Naive B cell (primary cell): Measurements from ENCODE around the gene RRP9. TPM values are rescaled to one million over a fixed set of nuclear protein-coding genes. Genes with fewer than 3 reads are reported as not detected.
A peak's percentile ranks its signal among the peaks of the same experiment; 100 is the strongest.

Experiments used
- ATAC-seq, 2 donors: fragments of 150-1000 bp; cut with Tn5 transposase; 2 replicates each; pipeline ENCODE4 v1.10.0; 2021; ENCODE audit warnings: low read depth in 2 of 2, mild to moderate bottlenecking in 2 of 2, moderate library complexity in 2 of 2
- DNase-seq: peaks from one replicate; pipeline ENCODE4 v3.0.0; 2022
- H3K27ac Mint-ChIP-seq, 6 donors: one replicate each; pipeline ENCODE4 v1.8.0; 2020 to 2022; ENCODE audit warnings: mild to moderate bottlenecking in 6 of 6, mixed read lengths in 6 of 6, moderate library complexity in 5 of 6, inconsistent platforms in 2 of 6
- H3K27me3 Mint-ChIP-seq, 3 donors: one replicate each; pipeline ENCODE4 v1.8.0; 2021 to 2022; ENCODE audit warnings: mixed read lengths in 3 of 3, mild to moderate bottlenecking in 1 of 3
- H3K36me3 Mint-ChIP-seq, 2 donors: one replicate each; pipeline ENCODE4 v1.8.0; 2020 to 2022; ENCODE audit warnings: mixed read lengths in 2 of 2, inconsistent platforms in 1 of 2, mild to moderate bottlenecking in 1 of 2
- H3K4me1 Mint-ChIP-seq, 3 donors: one replicate each; pipeline ENCODE4 v1.8.0; 2020 to 2022; ENCODE audit warnings: mixed read lengths in 3 of 3, inconsistent platforms in 1 of 3, mild to moderate bottlenecking in 1 of 3, moderate library complexity in 1 of 3
- H3K4me3 Mint-ChIP-seq, 8 donors: one replicate each; pipeline ENCODE4 v1.8.0; 2020 to 2022; ENCODE audit warnings: mild to moderate bottlenecking in 8 of 8, mixed read lengths in 8 of 8, moderate library complexity in 8 of 8, inconsistent platforms in 2 of 8
- H3K9me3 Mint-ChIP-seq, 7 donors: one replicate each; pipeline ENCODE4 v1.8.0; 2020 to 2022; ENCODE audit warnings: mixed read lengths in 7 of 7, mild to moderate bottlenecking in 5 of 7, inconsistent platforms in 2 of 7, moderate library complexity in 1 of 7
- polyA plus RNA-seq, 6 donors: library from polyadenylated mRNA; unstranded; fragments of 300-500 nt; fragmentation: Illumina TruSeq; gene quantifications; one replicate each; pipeline ENCODE4 v1.2.3, GENCODE V29; 2021; ENCODE audit warnings: low read depth in 6 of 6

The RRP9 gene
- polyA plus RNA-seq, 6 donors from 2014 or later, result 16.5 to 29.9 (median 21.4) TPM

GRCh38 chr3:51980253-51980652 lies 38.5 kb upstream of the RRP9 start:
- Mint-ChIP-seq H3K36me3 (no peaks in the 10 kb centered on the region), H3K4me3 (no peak overlapping the region), H3K27me3 (no peaks in the 10 kb centered on the region), H3K27ac (no peak overlapping the region), H3K4me1 (peaks cover 32 to 51% (median 38%) of the 10 kb centered on the region in 3 donors), H3K9me3 (no peaks in the 10 kb centered on the region)
- ATAC-seq (no peak), DNase-seq (no peak)

GRCh38 chr3:51978143-51978502 lies 36.4 kb upstream of the RRP9 start:
- no peak for ATAC-seq
- DNase-seq, result no peak
- Mint-ChIP-seq H3K4me3 (no peak overlapping the region), H3K36me3 (no peaks in the 10 kb centered on the region), H3K27me3 (no peaks in the 10 kb centered on the region), H3K4me1 (peaks cover 31 to 55% (median 41%) of the 10 kb centered on the region in 3 donors), H3K9me3 (no peaks in the 10 kb centered on the region), H3K27ac (peak overlapping the region in 1 of 6 donors; percentile 67)

GRCh38 chr3:51977446-51978142 lies 35.9 kb upstream of the RRP9 start:
- no peaks in the 10 kb centered on the region for H3K27me3 Mint-ChIP-seq
- H3K9me3 Mint-ChIP-seq, result no peaks in the 10 kb centered on the region
- peak overlapping the region in 4 of 6 donors; percentile 53 to 93 (median 85) for H3K27ac Mint-ChIP-seq
- H3K4me3 Mint-ChIP-seq, result peak overlapping the region in 5 of 8 donors; percentile 25 to 90 (median 56)
- peaks cover 27 to 54% (median 36%) of the 10 kb centered on the region in 3 donors for H3K4me1 Mint-ChIP-seq
- ATAC-seq, result no peak
- no peaks in the 10 kb centered on the region for H3K36me3 Mint-ChIP-seq
- no peak for DNase-seq

- no peak for ATAC-seq
Observed at GRCh38 chr3:51975852-51976549, 34.3 kb upstream of the RRP9 start.

GRCh38 chr3:51974963-51975851 lies 33.5 kb upstream of the RRP9 start, which contains the start of gene ABHD14A:
ABHD14A (plus strand) TSS chr3:51975064; CDS start chr3:51975136, 72 bp downstream.
- Mint-ChIP-seq H3K4me3 (peak within 1 kb of the TSS; percentile 87 to 97 (median 95)), H3K27me3 (no peaks in the 10 kb centered on the region), H3K27ac (peak within 1 kb of the TSS; percentile 74 to 95 (median 88)), H3K36me3 (no peaks in the 10 kb centered on the region), H3K9me3 (no peaks in the 10 kb centered on the region), H3K4me1 (peaks cover 16 to 40% (median 28%) of the 10 kb centered on the region in 3 donors)
- peak; percentile 80 to 83 for ATAC-seq
- peak; percentile 78 for DNase-seq

More at GRCh38 chr3:51975852-51976549, 34.3 kb upstream of the RRP9 start:
- no peaks in the 10 kb centered on the region for H3K36me3 Mint-ChIP-seq
- H3K9me3 Mint-ChIP-seq, result no peaks in the 10 kb centered on the region
- H3K27ac Mint-ChIP-seq, result peak overlapping the region in 4 of 6 donors; percentile 45 to 74 (median 60)
- peaks cover 19 to 42% (median 28%) of the 10 kb centered on the region in 3 donors for H3K4me1 Mint-ChIP-seq
- H3K27me3 Mint-ChIP-seq, result no peaks in the 10 kb centered on the region
- DNase-seq, result peak; percentile 37
- H3K4me3 Mint-ChIP-seq, result peak overlapping the region; percentile 83 to 97 (median 91)

GRCh38 chr3:51974277-51974962 lies 32.7 kb upstream of the RRP9 start:
- DNase-seq (peak; percentile 24), ATAC-seq (peak; percentile 6 to 8)
- H3K27ac Mint-ChIP-seq, result peak overlapping the region in 5 of 6 donors; percentile 49 to 95 (median 85)
- no peaks in the 10 kb centered on the region for H3K9me3 Mint-ChIP-seq
- H3K4me3 Mint-ChIP-seq, result peak overlapping the region; percentile 87 to 97 (median 95)
- no peaks in the 10 kb centered on the region for H3K27me3 Mint-ChIP-seq
- no peaks in the 10 kb centered on the region for H3K36me3 Mint-ChIP-seq
- H3K4me1 Mint-ChIP-seq, result peaks cover 16 to 40% (median 33%) of the 10 kb centered on the region in 3 donors

GRCh38 chr3:51971350-51971749 lies 29.6 kb upstream of the RRP9 start:
- Mint-ChIP-seq H3K4me1 (peaks cover 16 to 50% (median 38%) of the 10 kb centered on the region in 3 donors), H3K27ac (no peak overlapping the region), H3K9me3 (no peaks in the 10 kb centered on the region), H3K27me3 (no peaks in the 10 kb centered on the region), H3K36me3 (no peaks in the 10 kb centered on the region), H3K4me3 (peak overlapping the region in 4 of 8 donors; percentile 19 to 83 (median 60))
- ATAC-seq (no peak), DNase-seq (no peak)

- peak overlapping the region in 1 of 6 donors; percentile 44 for H3K27ac Mint-ChIP-seq
Observed at GRCh38 chr3:51970606-51971300, 29.0 kb upstream of the RRP9 start.

GRCh38 chr3:51969841-51970240 lies 28.1 kb upstream of the RRP9 start:
- H3K27me3 Mint-ChIP-seq, result peaks cover 0 to 10% (median 0%) of the 10 kb centered on the region in 3 donors
- DNase-seq (no peak), ATAC-seq (no peak)
- H3K4me3 Mint-ChIP-seq, result peak overlapping the region in 1 of 8 donors; percentile 70
- H3K36me3 Mint-ChIP-seq, result no peaks in the 10 kb centered on the region
- H3K9me3 Mint-ChIP-seq, result no peaks in the 10 kb centered on the region
- H3K4me1 Mint-ChIP-seq, result peaks cover 18 to 43% (median 37%) of the 10 kb centered on the region in 3 donors
- no peak overlapping the region for H3K27ac Mint-ChIP-seq

More at GRCh38 chr3:51970606-51971300, 29.0 kb upstream of the RRP9 start:
- H3K36me3 Mint-ChIP-seq, result no peaks in the 10 kb centered on the region
- peaks cover 20 to 51% (median 39%) of the 10 kb centered on the region in 3 donors for H3K4me1 Mint-ChIP-seq
- DNase-seq, result no peak
- peaks cover 0 to under 1% (median 0%) of the 10 kb centered on the region in 3 donors for H3K27me3 Mint-ChIP-seq
- no peak for ATAC-seq
- no peaks in the 10 kb centered on the region for H3K9me3 Mint-ChIP-seq
- peak overlapping the region in 4 of 8 donors; percentile 29 to 83 (median 60) for H3K4me3 Mint-ChIP-seq

- H3K4me3 Mint-ChIP-seq, result peak overlapping the region in 6 of 8 donors; percentile 32 to 93 (median 63)
- H3K9me3 Mint-ChIP-seq, result no peaks in the 10 kb centered on the region
- DNase-seq (no peak), ATAC-seq (no peak)
- peak overlapping the region in 3 of 6 donors; percentile 13 to 70 (median 20) for H3K27ac Mint-ChIP-seq
- no peaks in the 10 kb centered on the region for H3K36me3 Mint-ChIP-seq
- peaks cover 0 to 15% (median 0%) of the 10 kb centered on the region in 3 donors for H3K27me3 Mint-ChIP-seq
- H3K4me1 Mint-ChIP-seq, result peaks cover 18 to 39% (median 30%) of the 10 kb centered on the region in 3 donors
Observed at GRCh38 chr3:51968883-51969678, 27.4 kb upstream of the RRP9 start.

- peaks cover 0 to 15% (median 0%) of the 10 kb centered on the region in 3 donors for H3K27me3 Mint-ChIP-seq
- peak overlapping the region; percentile 70 to 95 (median 90) for H3K4me3 Mint-ChIP-seq
- H3K27ac Mint-ChIP-seq, result peak overlapping the region in 1 of 6 donors; percentile 85
- H3K4me1 Mint-ChIP-seq, result peaks cover 18 to 32% (median 22%) of the 10 kb centered on the region in 3 donors
- no peaks in the 10 kb centered on the region for H3K36me3 Mint-ChIP-seq
- ATAC-seq (no peak), DNase-seq (no peak)
- H3K9me3 Mint-ChIP-seq, result no peaks in the 10 kb centered on the region
Observed at GRCh38 chr3:51968170-51968775, 26.6 kb upstream of the RRP9 start.
